ENCODE results near the gene NET1.

DNA sequence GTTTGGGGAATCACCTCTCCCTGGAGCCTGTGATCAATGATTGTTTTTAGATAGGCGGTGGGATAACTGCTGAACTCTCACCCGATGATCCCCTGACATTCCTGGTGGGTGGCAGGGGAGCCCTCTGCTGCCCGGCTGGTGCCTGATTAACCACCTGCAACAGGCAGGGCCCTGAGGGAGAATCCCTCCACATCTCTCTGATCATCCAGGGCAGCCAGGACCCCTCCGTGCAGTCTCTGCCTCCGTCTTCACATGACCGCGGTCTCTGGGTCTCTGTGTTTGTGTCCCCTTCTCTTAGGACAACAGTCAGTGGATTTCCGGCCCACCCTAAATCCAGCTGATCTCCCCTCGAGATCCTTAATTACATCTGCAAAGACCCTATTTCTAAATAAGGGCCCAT lies 69.7 kb downstream of the NET1 start:
- TF ChIP-seq, protein P1, sequence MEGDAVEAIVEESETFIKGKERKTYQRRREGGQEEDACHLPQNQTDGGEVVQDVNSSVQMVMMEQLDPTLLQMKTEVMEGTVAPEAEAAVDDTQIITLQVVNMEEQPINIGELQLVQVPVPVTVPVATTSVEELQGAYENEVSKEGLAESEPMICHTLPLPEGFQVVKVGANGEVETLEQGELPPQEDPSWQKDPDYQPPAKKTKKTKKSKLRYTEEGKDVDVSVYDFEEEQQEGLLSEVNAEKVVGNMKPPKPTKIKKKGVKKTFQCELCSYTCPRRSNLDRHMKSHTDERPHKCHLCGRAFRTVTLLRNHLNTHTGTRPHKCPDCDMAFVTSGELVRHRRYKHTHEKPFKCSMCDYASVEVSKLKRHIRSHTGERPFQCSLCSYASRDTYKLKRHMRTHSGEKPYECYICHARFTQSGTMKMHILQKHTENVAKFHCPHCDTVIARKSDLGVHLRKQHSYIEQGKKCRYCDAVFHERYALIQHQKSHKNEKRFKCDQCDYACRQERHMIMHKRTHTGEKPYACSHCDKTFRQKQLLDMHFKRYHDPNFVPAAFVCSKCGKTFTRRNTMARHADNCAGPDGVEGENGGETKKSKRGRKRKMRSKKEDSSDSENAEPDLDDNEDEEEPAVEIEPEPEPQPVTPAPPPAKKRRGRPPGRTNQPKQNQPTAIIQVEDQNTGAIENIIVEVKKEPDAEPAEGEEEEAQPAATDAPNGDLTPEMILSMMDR (IDR thresholded peaks at IDR 0.05): no peak
- no peak for TF ChIP-seq POLR2A (IDR thresholded peaks at IDR 0.05)
